Endothelial cell of umbilical vein (primary cell): ENCODE measurements around the gene SPP2. TPM values are rescaled to one million over a fixed set of nuclear protein-coding genes. Genes with fewer than 3 reads are reported as not detected.

Source experiments
- BruUV-seq: library from RNA; stranded (reverse); fragments of 400-500 nt; replicated peaks from 2 replicates; lab custom pipeline; 2021; lab: Mats Ljungman, UMichigan
- CTCF ChIA-PET: fragments of 300-600, 350-600 bp; sonication (Branson Sonifier 250); formaldehyde crosslinking; loops from one replicate; lab custom pipeline; 2021; ENCODE audit warnings: antibody characterized with exemption, inconsistent platforms; lab: Charles Lee
- POLR2A ChIA-PET: fragments of 300-600, 350-600 bp; sonication (Branson Sonifier 250); formaldehyde crosslinking; loops from one replicate; lab custom pipeline; 2021; ENCODE audit warnings: antibody characterized with exemption, inconsistent platforms; lab: Charles Lee
- DNase-seq: peaks from one replicate; pipeline ENCODE4 v3.0.0-alpha.2; 2011; ENCODE audit warnings: low read depth, low spot score
- FAIRE-seq: peaks from 2 replicates; lab custom pipeline; 2011; peaks lifted over from hg19 to GRCh38; lab: Jason Lieb, UNC
- H2AFZ ChIP-seq: 2 replicates; pipeline ENCODE4 v1.6.0; 2012; ENCODE audit warnings: low read depth, low read length, control low read depth, inconsistent platforms
- H3K27ac ChIP-seq: 2 replicates; pipeline ENCODE4 v1.5.1; 2011; ENCODE audit warnings: low read depth, mild to moderate bottlenecking, control low read depth, low read length, moderate library complexity; ENCODE audit not compliant: insufficient read depth
- H3K27me3 ChIP-seq, 2 experiments: 2 replicates each; pipeline versions ENCODE4 v1.6.0 to v1.6.1; 2011; ENCODE audit warnings: low read length in 2 of 2, mixed read lengths in 1 of 2; ENCODE audit not compliant: control insufficient read depth in 2 of 2, insufficient read depth in 2 of 2
- H3K36me3 ChIP-seq, 2 experiments: 2 replicates in 1 of 2; 3 replicates in 1 of 2; pipeline ENCODE4 v1.5.1; 2011; ENCODE audit warnings: low read length in 2 of 2, mild to moderate bottlenecking in 1 of 2, moderate library complexity in 1 of 2; ENCODE audit not compliant: control insufficient read depth in 2 of 2, insufficient read depth in 2 of 2; ENCODE audit errors: extremely low read depth in 1 of 2
- H3K4me1 ChIP-seq: 3 replicates; pipeline ENCODE4 v1.5.1; 2011; ENCODE audit warnings: mild to moderate bottlenecking, low read length; ENCODE audit not compliant: control insufficient read depth, insufficient read depth; ENCODE audit errors: extremely low read depth
- H3K4me2 ChIP-seq: 2 replicates; pipeline ENCODE4 v1.6.1; 2011; ENCODE audit warnings: low read length, control low read depth, mixed read lengths; ENCODE audit not compliant: insufficient read depth
- H3K4me3 ChIP-seq, 3 experiments: fragments of 200-600 bp in 1 of 3; sonication (generic), shearing (Covaris generic) in 1 of 3; replicated peaks in 1 of 3; 2 replicates each; pipeline ENCODE4 v1.5.1; 2011 to 2016; ENCODE audit warnings: control low read depth in 3 of 3, low read length in 3 of 3, mild to moderate bottlenecking in 2 of 3, inconsistent platforms in 1 of 3, low read depth in 1 of 3, moderate library complexity in 1 of 3; ENCODE audit not compliant: insufficient read depth in 1 of 3
- H3K79me2 ChIP-seq: 2 replicates; pipeline ENCODE4 v1.6.0; 2012; ENCODE audit warnings: low read length, inconsistent platforms; ENCODE audit not compliant: control insufficient read depth, insufficient read depth
- H3K9ac ChIP-seq: replicated peaks from 2 replicates; pipeline ENCODE3; 2011; ENCODE audit warnings: low read length, control low read depth; ENCODE audit not compliant: insufficient read depth; ENCODE audit errors: extremely low read depth
- H3K9me1 ChIP-seq: replicated peaks from 3 replicates; pipeline ENCODE4 v1.6.0; 2011; ENCODE audit warnings: mild to moderate bottlenecking, low read length; ENCODE audit not compliant: control insufficient read depth, insufficient read depth; ENCODE audit errors: extremely low read depth
- H3K9me3 ChIP-seq: replicated peaks from 2 replicates; pipeline ENCODE4 v1.5.1; 2012; ENCODE audit warnings: low read length, inconsistent platforms; ENCODE audit not compliant: control insufficient read depth, insufficient read depth
- H4K20me1 ChIP-seq: replicated peaks from 2 replicates; pipeline ENCODE3; 2011; ENCODE audit warnings: mild to moderate bottlenecking, low read length; ENCODE audit not compliant: control insufficient read depth, insufficient read depth; ENCODE audit errors: extremely low read depth
- EZH2 ChIP-seq: IDR thresholded peaks from 2 replicates; pipeline ENCODE4 v1.6.1; 2012; ENCODE audit warnings: borderline replicate concordance, low read depth, mild to moderate bottlenecking, moderate library complexity, low read length, inconsistent platforms; ENCODE audit not compliant: severe bottlenecking
- FOS ChIP-seq: IDR thresholded peaks from 2 replicates; pipeline ENCODE4 v1.6.1; 2011; ENCODE audit warnings: mild to moderate bottlenecking, low read length, moderate library complexity, borderline replicate concordance; ENCODE audit not compliant: insufficient read depth
- GATA2 ChIP-seq: IDR thresholded peaks from 2 replicates; pipeline ENCODE4 v1.7.0; 2011; ENCODE audit warnings: low read depth, mild to moderate bottlenecking, moderate library complexity, mixed read lengths, low read length; ENCODE audit not compliant: insufficient read length, insufficient read depth
- JUN ChIP-seq: IDR thresholded peaks from 2 replicates; pipeline ENCODE4 v1.6.1; 2011; ENCODE audit warnings: borderline replicate concordance, low read depth; ENCODE audit not compliant: insufficient read length, insufficient read depth
- MYC ChIP-seq: IDR thresholded peaks from one replicate; pipeline ENCODE4 v1.6.1; 2011; ENCODE audit warnings: mild to moderate bottlenecking, low read depth, low read length
- POLR2A ChIP-seq: IDR thresholded peaks from 2 replicates; pipeline ENCODE4 v1.6.1; 2012; ENCODE audit warnings: low read depth, mild to moderate bottlenecking, control low read depth, low read length
- POLR2AphosphoS5 ChIP-seq: IDR thresholded peaks from 2 replicates; pipeline ENCODE4 v1.6.1; 2012; ENCODE audit warnings: low read depth, mild to moderate bottlenecking, control low read depth, low read length, moderate library complexity; ENCODE audit not compliant: insufficient read depth
- dilution Hi-C: fragments of 300-500 bp; cut with MboI; formaldehyde crosslinking; loops from one replicate; pipeline ENCODE4 v1.15.0; 2019; ENCODE audit warnings: low sequenced_read_pairs; ENCODE audit not compliant: extremely low pct_ligation_motif_present
- intact Hi-C: fragments of 100-400 bp; cut with micrococcal nuclease; formaldehyde crosslinking; loops from one replicate; pipeline ENCODE4 v1.10.0; 2022
- polyA plus RNA-seq, 4 experiments: library from polyadenylated mRNA; depleted of rRNA in 3 of 4; stranded (reverse) in 3 of 4; unstranded in 1 of 4; fragments of >200 nt; gene quantifications; 2 replicates each; pipeline versions ENCODE4 v1.2.1 to v1.2.3, GENCODE V29; 2011 to 2012; ENCODE audit warnings: missing spikeins in 1 of 4
- total RNA-seq: library from RNA; stranded (reverse); gene quantifications from 2 replicates; pipeline ENCODE4 v1.2.3, GENCODE V29; 2021
- TF ChIP-seq, protein P1 (sequence below): IDR thresholded peaks from 2 replicates; pipeline ENCODE4 v1.6.1; 2011; ENCODE audit not compliant: insufficient read depth, insufficient read length
- TF ChIP-seq, protein P2 (sequence below), 2 donors: IDR thresholded peaks; 1 replicate in 1 of 2; 2 replicates in 1 of 2; pipeline ENCODE4 v1.5.1; 2011; ENCODE audit warnings: low read length in 2 of 2, mild to moderate bottlenecking in 2 of 2, moderate library complexity in 2 of 2, control low read depth in 1 of 2, inconsistent platforms in 1 of 2, low read depth in 1 of 2; ENCODE audit not compliant: insufficient read depth in 1 of 2; ENCODE audit errors: extremely low read depth in 1 of 2

Gene SPP2
- total and polyA plus RNA-seq, 2 donors (not counting 3 experiments of a cell fraction or from before 2014, with no cell fraction given) = not detected

DNA sequence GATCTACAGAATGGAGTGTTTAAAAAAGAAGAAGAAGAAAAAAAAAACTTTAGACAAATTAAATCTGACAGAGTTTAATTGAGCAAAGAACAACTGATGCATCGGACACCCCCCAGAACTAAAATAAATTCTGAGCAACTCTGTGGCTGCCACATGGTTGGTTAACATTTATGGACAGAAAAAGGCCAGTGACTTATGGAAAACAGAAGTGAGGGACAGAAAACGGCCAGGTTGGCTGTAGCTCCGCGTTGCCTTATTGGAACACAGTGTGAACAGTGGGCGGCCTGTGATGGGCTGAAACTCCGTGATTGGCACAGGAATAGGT lies 75.6 kb downstream of the SPP2 start:
- CTCF ChIA-PET = interaction anchor here (2.1 kb wide), 1 partner anchor 9 kb away, joined by 9 read pairs; no protein-coding TSS in a partner anchor
- H3K27ac ChIP-seq = no peak overlapping the region
- FAIRE-seq (no peak), DNase-seq (no peak)
- POLR2A ChIA-PET = no interaction called here
- dilution Hi-C loops (no loop called here), intact Hi-C loops (no loop called here)
- H3K4me2 ChIP-seq = no peak overlapping the region
- H4K20me1 ChIP-seq = no peaks in the 10 kb centered on the region
- no TSS peak for BruUV-seq
- TF ChIP-seq, protein P1, sequence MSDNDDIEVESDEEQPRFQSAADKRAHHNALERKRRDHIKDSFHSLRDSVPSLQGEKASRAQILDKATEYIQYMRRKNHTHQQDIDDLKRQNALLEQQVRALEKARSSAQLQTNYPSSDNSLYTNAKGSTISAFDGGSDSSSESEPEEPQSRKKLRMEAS = no peak
- TF ChIP-seq GATA2 = no peak
- TF ChIP-seq POLR2AphosphoS5 = no peak
- no peak for TF ChIP-seq FOS
- TF ChIP-seq, protein P2, sequence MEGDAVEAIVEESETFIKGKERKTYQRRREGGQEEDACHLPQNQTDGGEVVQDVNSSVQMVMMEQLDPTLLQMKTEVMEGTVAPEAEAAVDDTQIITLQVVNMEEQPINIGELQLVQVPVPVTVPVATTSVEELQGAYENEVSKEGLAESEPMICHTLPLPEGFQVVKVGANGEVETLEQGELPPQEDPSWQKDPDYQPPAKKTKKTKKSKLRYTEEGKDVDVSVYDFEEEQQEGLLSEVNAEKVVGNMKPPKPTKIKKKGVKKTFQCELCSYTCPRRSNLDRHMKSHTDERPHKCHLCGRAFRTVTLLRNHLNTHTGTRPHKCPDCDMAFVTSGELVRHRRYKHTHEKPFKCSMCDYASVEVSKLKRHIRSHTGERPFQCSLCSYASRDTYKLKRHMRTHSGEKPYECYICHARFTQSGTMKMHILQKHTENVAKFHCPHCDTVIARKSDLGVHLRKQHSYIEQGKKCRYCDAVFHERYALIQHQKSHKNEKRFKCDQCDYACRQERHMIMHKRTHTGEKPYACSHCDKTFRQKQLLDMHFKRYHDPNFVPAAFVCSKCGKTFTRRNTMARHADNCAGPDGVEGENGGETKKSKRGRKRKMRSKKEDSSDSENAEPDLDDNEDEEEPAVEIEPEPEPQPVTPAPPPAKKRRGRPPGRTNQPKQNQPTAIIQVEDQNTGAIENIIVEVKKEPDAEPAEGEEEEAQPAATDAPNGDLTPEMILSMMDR (IDR thresholded peaks at IDR 0.05; ENCODE audit: extremely low read depth in 1 of 2, insufficient read depth in 1 of 2, low read depth in 1 of 2, low read length in 2 of 2) = no peak
- TF ChIP-seq MYC = no peak
- no peak for TF ChIP-seq POLR2A
- no peak for TF ChIP-seq EZH2
- TF ChIP-seq JUN = no peak
- H3K4me3 ChIP-seq = no peak overlapping the region
- H3K4me1 ChIP-seq = no peaks in the 10 kb centered on the region
- H3K9me3 ChIP-seq = no peaks in the 10 kb centered on the region
- H3K79me2 ChIP-seq = no peaks in the 10 kb centered on the region
- H3K27me3 ChIP-seq = peaks cover 2 to 3% of the 10 kb centered on the region in 2 experiments
- no peaks in the 10 kb centered on the region for H3K9me1 ChIP-seq
- H3K36me3 ChIP-seq = no peaks in the 10 kb centered on the region
- no peak overlapping the region for H2AFZ ChIP-seq
- no peak overlapping the region for H3K9ac ChIP-seq

Other genes starting within 250 kb of the SPP2 start
- 42.4 and 60.9 TPM in 2 replicates for gene HJURP, start 196.2 kb upstream of the SPP2 start, total RNA-seq
- gene HJURP, start 196.2 kb upstream of the SPP2 start, polyA plus RNA-seq = 34.4 and 38.5 TPM in 2 replicates
- not detected in 2 replicates for gene TRPM8, start 133.3 kb upstream of the SPP2 start, total RNA-seq
- gene TRPM8, start 133.3 kb upstream of the SPP2 start, polyA plus RNA-seq = not detected in 2 replicates